ENCODE measurements around the gene HSPBAP1.

DNA sequence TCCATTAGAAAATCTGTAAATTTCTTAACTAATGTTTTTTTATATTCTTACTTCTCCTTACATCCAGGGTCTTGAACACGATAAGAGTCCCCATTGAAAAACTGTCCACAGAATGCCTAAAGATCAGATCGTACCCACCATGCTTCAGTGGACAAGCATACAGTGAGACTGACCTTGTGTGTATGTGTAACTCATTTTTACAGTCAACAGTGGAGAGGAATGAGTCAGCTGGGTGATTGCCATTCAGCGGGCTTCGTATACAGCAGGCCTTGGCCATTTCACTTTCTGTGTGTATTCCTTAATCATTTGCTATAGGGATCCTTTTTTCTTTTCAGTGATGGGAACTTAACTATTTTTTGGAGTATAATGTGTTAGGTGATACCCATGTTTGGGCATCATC, 102.4 kb downstream of the HSPBAP1 start:
- TF ChIP-seq POLR2AphosphoS5 (IDR thresholded peaks at IDR 0.05; ENCODE audit: low read depth, low read length) (no peak), POLR2A (IDR thresholded peaks at IDR 0.05; ENCODE audit: low read depth, low read length) (no peak)
